Fibroblast of skin of scalp (primary cell): ENCODE measurements around the gene SFI1.
"Not testable (repeated sequence)": the region's sequence is repeated elsewhere in the genome, so short reads cannot be mapped to it uniquely, and the experiment has no call there.

Source experiments
- DNase-seq: peaks from one replicate; pipeline ENCODE4 v3.0.0-alpha.2; 2013

The SFI1 gene

DNA sequence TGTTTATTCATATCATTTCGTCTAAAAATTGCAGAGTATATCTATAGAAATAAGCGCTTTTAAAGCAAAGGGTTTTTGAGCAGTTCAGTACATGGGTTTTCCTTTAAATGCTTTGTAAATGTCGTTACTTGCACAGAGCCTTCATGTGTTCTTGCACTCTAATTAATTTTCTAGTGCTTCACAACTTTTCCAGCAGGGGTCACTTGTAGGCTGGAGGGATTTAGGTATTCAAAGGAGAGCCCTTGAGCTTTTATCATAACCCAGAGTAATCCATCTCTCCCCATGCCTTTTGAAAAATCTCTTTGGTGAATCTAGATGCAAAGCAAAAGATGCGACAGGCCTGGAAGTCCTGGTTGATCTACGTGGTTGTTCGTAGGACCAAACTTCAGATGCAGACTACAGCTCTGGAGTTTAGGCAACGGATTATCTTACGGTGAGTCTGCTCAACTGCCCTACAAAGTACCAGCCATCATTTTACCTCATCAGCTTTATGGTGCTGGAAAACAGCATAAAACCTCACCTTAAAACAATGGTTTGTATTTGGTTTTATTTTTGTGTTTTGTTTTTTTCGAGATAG lies 60.4 kb downstream of the SFI1 start:
- DNase-seq: peak; percentile 44

DNA sequence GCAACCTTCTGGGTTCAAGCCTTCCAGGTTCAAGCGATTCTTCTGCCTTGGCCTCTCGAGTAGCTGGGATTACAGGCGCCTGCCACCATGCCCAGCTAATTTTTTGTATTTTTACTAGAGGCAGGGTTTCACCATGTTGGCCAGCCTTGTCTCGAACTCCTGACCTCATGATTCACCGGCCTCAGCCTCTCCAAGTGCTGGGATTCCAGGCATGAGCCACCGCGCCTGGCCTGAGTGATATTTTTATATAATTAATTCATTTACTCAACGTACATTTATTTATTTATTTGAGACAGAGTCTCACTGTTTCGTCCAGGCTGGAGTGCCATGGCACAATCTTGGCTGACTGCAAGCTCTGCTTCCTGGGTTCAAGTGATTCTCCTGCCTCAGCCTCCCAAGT lies 62.2 kb downstream of the SFI1 start:
- not testable (repeated sequence) for DNase-seq

DNA sequence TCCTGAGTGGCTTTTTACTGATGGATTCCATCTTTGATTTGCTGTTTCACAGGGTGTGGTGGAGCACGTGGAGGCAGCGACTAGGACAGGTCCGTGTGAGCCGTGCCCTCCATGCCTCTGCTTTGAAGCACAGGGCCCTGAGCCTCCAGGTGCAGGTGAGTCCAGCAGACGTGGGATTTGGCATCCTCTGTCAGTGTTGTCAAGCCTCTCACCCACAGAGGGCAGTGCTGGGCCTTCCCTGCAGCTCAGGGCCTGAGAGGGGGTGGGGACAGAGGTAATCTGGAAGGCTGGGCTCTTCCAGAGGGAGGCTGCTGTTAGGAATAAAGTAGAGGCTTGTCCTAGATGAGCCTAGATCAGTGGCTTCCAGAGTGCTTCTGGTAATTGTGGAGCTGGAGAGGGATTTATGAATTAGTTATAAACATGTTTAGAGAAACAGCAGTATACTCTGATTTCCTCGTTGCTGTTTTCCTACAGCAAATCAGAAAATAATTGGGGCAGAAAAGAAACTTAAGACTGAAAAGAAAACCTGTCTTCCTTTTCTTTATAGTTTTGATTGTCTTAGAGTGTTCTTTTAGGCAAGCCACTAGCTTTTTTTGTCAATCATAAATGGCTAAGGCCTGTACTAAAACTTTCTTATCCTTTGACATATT lies 65.0 kb downstream of the SFI1 start:
- peak; percentile 79 for DNase-seq

DNA sequence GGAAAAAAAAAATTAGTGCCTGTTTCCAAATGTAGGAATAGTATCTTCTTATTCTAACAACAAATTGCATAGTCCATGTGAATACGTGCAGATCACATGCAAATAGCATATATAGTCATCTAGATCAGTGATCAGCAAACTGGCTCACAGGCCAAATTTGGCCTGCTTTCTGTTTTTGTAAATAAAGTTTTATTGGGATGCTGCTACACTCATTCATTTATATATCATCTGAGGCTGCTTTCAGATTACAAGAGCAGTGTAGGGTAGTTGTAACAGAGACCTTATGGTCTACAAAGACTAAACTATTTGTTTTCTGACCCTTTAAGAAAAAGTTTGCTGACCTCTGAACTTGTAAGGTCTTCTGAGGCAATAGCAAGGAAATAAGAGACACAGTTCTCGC lies 65.6 kb downstream of the SFI1 start:
- DNase-seq: no peak

DNA sequence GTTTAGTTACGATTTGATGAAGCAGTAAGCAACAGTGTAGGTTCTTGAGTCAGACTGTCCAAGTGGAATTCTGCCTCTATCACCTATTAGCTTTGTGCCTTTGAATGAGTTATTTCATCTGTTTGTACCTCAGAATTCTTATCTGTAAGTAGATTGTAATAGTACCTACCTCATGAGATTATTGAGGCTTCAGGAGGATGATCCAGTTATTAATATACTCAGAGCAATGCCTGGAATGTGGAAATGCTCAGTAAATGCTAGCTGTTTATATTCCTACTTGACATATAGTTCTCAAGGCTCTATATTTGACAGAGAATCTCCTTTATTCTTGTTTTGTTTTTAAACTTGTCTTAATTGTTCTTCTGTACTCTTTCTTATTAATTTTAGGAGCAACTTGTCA lies 70.1 kb downstream of the SFI1 start:
- DNase-seq: no peak

DNA sequence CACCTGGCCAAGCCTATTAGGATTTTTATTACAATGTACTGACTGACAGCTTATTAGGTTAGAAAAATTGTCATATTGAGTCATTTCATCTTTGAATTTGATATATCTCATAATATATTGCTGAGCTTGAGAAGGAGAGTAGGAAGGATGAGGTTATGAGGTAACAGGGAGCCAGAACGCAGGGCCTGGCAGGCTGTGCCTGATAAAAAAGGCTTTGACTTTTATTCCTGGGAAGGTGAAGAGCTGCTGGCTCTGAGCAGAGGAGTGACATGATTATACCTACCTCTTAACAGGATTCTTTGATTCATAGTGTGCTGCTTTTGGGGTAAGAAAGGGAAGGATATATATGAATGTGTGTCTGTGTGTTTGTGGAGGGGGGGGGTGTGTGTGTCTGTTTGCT lies 70.9 kb downstream of the SFI1 start:
- DNase-seq: no peak

DNA sequence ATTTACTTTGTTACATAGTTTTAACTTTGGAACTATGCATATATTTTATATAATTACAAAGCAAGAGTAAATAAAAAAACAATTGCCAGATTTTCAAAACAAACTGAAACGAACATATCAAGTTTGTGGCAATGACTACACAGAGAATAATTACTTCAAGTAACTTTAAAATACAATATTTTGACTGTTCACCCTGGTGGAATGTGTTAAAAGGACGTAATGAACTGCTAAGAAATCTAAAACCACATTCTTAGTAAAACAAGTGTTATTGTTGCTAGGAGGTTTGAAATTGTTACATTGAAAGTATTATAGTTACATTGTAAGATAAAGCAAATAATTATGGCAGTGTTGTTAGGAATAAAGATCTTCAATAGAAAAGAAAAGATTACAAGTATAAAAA lies 71.4 kb downstream of the SFI1 start:
- DNase-seq: no peak

DNA sequence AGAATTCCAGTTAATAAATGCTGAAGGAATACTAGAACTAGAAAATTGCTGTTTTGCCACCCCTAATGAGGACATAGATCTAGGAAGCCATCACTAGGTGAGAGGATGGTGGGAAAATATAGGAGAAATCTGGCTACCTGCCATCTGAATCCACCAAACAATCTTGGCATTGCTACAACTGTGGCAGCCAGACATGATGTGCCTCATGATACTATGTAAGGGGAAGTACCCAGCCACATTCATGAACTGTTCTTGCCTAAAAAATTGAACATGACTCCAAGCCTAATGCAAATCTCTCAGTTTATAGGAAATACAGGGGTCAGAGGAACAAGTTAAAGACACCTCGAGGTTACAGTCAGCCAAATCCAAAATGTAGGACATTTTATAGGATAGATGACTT lies 72.8 kb downstream of the SFI1 start:
- no peak for DNase-seq

DNA sequence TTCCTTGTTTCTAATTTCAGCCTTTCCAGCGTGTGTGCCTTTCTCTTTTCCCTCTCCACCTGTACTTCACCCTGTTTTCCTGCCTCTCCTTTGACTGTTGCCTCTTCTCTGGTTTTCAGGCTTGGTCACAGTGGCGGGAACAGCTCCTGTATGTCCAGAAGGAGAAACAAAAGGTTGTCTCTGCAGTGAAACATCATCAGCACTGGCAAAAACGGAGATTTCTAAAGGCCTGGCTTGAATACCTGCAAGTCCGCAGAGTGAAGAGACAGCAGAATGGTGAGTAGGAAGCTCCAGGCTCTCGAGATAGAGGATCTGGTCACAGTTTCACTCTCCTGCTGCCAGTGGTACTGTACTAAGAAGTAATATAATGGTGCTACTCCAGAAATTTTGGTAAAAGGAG lies 76.6 kb downstream of the SFI1 start:
- DNase-seq: no peak

DNA sequence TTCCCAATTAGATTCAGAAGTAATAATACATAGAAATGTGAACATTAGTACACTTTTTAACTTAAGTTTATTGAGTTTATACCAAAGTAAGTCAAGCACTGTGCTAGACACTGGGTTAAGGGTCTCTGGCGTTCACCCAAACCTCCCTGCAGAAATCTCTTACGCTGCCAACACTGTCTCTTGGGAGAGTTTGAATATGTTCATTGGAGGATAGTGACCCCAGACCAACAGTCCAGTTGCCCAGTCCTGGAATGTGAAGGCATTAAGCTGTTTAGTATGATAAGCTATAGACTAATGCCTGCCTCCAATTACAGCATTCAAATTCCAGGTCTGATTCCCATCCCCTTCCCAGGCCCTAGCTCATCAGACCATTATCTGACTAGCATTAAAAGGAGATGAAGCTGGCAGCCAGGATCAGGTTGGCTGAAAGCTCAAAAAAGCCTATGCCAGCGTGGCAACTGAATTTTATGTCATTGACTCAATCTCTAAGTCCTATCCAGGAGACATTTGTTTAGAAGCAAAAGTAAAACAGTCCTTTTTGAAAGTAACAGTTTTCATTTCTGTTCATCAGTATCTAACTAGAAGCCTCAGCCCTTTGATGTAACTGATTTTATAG lies 77.8 kb downstream of the SFI1 start:
- DNase-seq: no peak

DNA sequence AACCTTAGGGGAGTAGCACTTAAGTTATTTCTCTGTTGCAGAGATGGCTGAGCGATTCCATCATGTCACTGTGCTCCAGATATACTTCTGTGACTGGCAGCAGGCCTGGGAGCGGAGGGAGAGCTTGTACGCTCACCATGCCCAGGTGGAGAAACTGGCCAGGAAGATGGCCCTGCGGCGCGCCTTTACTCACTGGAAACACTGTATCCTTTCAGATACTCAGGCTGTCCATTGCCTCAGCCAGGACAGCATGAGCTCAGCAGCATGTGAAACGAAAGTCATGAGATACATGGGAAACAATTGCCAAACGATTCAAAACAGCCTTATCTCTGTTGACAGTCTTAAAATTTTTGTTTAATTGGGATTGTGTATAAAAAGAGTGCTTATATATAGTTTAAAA lies 78.9 kb downstream of the SFI1 start:
- DNase-seq: no peak

DNA sequence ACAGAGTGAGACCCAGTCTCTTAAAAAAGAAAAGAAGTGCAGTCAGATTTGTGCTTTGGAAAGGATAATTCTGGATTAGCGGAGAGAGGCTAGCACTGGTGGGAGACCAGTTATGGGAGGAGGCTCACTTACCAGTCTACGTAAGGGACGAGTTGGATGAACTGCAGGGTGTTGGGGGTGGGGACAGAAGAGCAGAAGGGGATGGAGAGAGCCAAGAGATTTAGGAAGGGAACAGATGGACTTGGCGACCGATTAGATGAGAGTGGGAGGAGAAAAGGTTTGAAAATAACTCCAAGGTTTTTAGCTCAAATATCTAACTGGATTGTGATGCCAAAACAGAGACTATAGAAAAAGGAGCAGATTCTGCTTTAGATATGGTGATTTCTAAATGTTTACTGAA lies 81.4 kb downstream of the SFI1 start:
- no peak for DNase-seq

DNA sequence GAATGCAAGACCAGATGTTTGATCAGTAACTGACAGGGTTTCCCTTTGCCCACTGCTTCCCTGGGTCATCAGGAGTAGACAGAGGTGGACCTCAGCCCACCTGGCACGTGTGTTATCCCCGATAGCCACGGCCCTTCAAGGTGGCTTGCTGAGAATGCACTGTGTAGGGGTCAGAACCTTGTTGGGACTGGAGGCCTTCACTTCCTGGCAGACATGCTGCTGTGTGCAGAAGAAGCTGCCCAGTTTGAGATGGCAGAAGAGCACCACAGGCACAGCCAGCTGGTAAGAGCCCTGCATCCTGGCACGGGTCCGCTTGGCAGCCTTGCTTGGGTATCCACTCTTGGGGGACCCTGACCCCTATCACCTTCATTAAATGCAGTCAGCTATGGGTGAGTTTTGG lies 81.8 kb downstream of the SFI1 start:
- no peak for DNase-seq

DNA sequence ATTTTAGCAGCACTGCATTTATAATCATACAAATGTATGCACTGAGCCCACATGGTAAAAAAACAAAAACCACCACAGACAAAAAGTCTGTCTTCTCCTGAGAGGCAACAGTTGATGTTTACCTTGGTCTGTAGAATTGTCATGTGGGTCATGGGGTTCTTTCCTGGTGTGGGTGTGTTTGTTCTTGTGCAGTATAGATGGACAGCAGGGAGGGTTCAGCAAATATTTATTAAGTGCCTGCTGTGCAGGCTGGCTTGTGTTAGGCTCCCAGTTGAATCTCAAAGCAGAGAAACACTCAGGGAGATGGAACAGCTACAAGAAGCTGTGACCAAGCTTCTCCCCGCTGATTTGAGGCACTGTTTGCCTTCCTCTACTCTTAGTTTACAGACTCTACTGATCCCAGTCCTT lies 83.5 kb downstream of the SFI1 start:
- DNase-seq: no peak

DNA sequence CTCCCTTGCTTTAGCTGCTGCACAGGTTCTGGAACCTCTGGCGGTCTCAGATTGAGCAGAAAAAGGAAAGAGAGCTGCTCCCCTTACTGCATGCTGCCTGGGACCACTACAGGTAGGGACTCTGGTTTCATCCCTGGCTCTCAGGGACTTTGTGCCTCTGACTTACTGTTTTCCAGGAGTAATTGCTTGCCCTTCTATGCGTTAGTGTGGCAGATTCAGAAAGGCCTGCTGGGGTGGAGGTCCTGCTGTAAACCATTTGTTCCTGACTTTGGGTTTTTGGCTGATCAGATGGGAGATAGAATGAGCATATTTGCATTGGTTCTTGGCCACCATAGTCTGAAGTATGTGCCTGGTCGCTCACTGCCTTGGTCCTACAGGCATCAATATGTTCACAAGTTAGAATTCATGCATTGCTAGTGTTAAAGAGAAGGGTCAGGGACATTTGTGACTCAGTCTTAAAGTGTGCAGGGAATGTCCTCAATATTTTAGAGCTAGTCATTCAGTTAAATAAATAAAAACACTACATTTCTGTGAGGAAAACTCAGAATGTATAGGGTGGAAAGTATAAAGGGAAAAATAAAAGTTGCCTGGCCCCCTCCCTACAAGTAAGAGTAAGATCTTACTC lies 87.6 kb downstream of the SFI1 start:
- peak; percentile 80 for DNase-seq

DNA sequence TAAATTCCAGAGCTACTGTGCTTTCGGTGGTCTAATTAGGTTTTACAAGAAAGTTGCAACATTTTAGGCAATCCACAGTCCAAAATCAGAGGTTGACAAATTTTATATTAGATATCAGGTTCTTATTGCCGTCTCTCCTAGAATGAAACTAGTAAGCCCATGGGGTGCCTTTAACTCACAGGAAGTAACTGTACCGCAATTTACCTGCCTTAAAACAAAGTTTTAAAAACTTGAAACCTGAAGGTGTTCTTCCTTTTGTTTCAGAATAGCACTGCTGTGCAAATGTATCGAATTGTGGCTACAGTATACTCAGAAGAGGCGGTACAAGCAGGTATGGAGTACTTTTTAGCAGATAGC lies 88.4 kb downstream of the SFI1 start:
- DNase-seq: no peak

DNA sequence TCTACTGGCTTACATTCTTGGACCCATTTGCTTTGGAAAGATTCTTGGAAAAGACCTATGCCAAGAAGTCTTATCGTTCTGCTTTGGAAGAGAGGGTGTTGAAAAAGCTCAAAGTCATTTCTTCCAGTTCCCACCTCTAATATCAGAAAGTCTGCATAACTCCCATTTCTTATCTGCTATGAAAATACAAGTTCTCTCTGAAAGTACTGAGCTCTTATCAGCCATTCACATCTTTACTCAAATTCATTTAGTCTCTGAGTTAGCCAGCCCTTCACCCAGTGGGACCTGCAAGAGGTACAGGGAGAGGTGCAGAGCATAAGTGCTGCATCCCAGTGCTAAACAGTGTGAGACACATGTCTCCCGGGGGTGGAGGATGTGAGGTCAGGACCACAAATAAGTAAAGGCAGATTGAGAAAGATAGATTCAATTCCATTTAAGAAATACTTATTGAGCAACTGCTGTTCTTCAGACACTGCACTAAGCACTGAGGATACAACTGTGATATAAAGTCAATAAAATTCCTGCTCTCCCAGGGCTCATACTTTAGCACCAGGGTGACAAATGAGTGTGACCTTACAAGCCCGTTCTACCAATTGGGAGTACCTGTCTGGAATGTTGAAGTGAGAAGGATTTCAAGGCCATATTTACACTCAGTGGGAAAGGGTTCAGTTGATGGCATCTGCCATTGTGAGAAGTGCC lies 89.0 kb downstream of the SFI1 start:
- DNase-seq: peak; percentile 35

DNA sequence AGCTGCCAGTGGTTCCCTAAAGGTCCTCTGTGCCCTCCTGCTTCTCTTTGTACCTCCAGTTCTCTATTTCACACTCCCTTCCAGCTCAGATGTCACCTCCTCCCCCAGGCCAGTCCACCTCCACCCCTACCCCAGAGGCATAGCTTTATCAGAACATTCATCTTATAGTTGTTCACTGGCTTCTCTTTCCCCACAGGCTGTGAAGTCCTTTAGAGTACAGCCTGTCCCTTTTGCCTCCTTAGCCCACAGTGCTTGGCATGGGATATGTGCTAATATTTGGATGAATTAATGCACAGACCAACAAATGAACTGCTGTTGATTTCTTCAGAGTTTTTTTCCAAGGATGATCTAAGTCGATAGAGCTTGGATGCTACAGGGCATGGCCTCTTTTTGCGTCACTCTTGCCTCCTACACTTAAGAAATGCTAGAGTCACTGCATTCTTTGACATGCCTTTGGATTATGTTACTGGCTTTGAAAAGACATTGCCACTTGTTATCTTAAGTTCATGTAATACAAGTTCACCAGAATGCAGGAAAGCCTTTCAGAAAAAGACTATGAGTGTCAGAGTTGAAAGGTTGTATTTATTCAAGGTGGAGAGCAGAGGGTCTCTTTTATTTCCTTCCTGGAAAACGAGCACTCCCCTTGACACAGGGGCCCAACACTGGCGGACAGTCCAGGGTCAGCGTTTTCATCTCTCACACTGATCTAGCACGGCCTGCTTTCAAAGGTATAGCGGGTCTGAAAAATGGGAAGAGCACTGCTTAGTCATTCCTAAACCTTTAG lies 90.0 kb downstream of the SFI1 start:
- DNase-seq: peak; percentile 24

DNA sequence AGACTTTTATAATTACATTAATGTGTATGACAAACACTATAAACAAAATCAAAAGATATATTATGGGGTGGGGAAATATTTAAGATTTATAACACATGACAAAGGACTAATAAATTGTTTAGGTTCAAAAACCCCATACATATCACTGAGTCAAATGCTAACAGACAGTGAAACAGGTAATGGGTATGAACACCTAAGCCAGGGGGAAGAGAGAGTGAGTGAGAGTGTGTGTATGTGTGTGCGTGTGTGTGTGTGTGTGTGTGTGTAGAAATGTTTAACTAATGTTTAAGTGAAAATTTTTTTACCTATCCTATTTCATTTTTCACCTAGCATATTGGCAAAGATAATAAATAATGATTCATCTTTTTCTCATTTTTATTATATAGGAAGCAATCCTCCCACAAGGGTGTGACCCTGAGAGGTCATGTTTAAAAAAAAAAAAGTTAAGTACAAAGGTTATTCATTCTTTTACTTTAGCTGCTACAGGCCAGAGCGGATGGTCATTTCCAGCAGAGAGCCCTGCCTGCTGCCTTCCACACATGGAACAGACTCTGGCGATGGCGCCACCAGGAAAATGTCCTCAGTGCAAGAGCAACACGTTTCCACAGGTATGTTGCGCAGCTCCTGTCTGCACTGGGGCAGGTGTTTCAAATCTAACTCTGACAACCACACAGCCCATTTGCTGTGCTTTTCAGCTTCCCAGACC lies 92.8 kb downstream of the SFI1 start:
- DNase-seq: no peak

DNA sequence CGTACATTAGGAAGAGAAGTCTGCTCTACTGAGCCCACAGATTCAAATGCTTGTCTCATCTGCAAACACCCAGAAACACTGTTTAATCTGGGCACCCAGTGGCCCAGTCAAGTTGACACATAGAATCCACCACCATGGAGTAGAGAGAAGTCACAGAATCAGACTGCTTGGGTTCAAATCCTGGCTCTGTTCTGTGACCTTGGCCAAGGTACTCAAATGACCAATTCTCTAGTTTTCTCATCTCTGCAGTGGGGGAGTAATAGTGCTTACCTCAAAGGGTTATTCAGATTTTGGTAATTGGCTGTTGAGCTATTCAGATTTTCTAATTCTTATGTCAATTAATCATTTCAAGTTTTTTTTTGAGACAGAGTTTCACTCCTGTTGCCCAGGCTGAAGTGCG lies 93.8 kb downstream of the SFI1 start:
- DNase-seq: not testable (repeated sequence)

DNA sequence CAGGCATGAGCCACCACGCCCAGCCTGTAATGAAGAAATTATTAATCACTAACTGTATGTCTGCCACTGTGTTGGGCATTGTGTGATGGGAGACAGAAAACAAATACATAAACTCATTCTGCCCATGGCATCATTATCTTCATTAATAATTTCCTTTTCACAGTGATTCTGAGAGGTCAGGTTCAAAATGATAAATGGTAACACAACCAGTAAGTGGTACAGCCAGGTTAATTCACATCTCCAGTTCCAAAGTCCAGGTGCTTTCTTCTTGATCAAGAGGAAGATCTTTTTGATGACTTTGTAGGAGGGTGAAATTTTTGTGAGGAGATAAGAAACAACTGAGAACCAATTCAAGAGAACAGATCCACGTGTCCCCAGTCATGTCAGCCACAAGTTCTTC lies 98.9 kb downstream of the SFI1 start:
- no peak for DNase-seq
